ENCODE results near the gene JAZF1. TPM values are rescaled to one million over a fixed set of nuclear protein-coding genes. Genes with fewer than 3 reads are reported as not detected.

The JAZF1 gene
- total RNA-seq, 1 experiment from 2014 or later, result 0.95 TPM

- CTCF ChIA-PET, result no interaction called here
- no peaks in the 10 kb centered on the region for H3K36me3 Mint-ChIP-seq (ENCODE audit: insufficient read depth, unreplicated experiment)
- H3K4me3 Mint-ChIP-seq (ENCODE audit: unreplicated experiment), result no peak overlapping the region
- H3K27me3 ChIP-seq (replicated peaks; ENCODE audit: control insufficient read depth, insufficient read depth, low read length), result no peaks in the 10 kb centered on the region; the same call in 1 of the 2 replicates
- H3K9me3 ChIP-seq, result no peaks in the 10 kb centered on the region
- H3K27me3 Mint-ChIP-seq (ENCODE audit: insufficient read depth, unreplicated experiment), result peaks cover 16% of the 10 kb centered on the region
- no peaks in the 10 kb centered on the region for H3K36me3 ChIP-seq (ENCODE audit: control insufficient read depth, insufficient read depth, low read length)
- H3K4me3 ChIP-seq (ENCODE audit: low read depth, low read length), result no peak overlapping the region
- TF ChIP-seq, protein P1, sequence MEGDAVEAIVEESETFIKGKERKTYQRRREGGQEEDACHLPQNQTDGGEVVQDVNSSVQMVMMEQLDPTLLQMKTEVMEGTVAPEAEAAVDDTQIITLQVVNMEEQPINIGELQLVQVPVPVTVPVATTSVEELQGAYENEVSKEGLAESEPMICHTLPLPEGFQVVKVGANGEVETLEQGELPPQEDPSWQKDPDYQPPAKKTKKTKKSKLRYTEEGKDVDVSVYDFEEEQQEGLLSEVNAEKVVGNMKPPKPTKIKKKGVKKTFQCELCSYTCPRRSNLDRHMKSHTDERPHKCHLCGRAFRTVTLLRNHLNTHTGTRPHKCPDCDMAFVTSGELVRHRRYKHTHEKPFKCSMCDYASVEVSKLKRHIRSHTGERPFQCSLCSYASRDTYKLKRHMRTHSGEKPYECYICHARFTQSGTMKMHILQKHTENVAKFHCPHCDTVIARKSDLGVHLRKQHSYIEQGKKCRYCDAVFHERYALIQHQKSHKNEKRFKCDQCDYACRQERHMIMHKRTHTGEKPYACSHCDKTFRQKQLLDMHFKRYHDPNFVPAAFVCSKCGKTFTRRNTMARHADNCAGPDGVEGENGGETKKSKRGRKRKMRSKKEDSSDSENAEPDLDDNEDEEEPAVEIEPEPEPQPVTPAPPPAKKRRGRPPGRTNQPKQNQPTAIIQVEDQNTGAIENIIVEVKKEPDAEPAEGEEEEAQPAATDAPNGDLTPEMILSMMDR (IDR thresholded peaks at IDR 0.05; ENCODE audit: insufficient read depth in 1 of 2, low read depth in 1 of 2, low read length in 1 of 2, severe bottlenecking in 1 of 2, unreplicated experiment in 1 of 2), result no peak
- POLR2A ChIA-PET, result no interaction called here
- H3K9me3 Mint-ChIP-seq (ENCODE audit: unreplicated experiment), result no peaks in the 10 kb centered on the region
- DNase-seq, result no peak
- no peaks in the 10 kb centered on the region for H3K4me1 ChIP-seq
- intact Hi-C loops (cut with micrococcal nuclease; ENCODE audit: unreplicated experiment), result no loop called here
- BruUV-seq (replicated peaks), result no TSS peak
- H3K4me1 Mint-ChIP-seq (ENCODE audit: low read depth, unreplicated experiment), result no peaks in the 10 kb centered on the region
- no peak overlapping the region for H3K27ac Mint-ChIP-seq (ENCODE audit: unreplicated experiment)
These were observed 232.9 kb downstream of the JAZF1 start for GRCh38 chr7:27947586-27948278.

DNA sequence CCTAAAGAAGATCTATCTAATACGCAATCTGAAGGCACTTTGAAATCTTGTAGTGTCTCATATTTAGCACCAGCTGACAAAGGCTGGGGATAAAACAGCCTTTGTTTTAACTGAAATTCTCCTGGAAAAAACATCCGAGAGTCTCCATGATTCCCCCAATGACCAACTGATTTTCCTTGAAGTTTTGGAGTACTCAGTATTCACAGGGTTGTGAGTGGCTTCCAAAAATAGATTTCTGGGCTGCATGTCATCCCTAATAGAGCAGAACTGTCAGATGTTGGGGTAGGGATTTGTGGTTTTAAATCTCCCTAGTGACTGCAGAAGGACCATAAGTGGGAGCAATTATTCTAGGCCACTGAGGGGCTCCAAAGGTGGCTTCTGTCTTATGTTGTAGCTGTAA, 234.2 kb downstream of the JAZF1 start:
- BruUV-seq (replicated peaks), result no TSS peak
- no peak overlapping the region for H3K4me3 Mint-ChIP-seq (ENCODE audit: unreplicated experiment)
- H3K4me3 ChIP-seq (ENCODE audit: low read depth, low read length), result no peak overlapping the region
- no peaks in the 10 kb centered on the region for H3K36me3 Mint-ChIP-seq (ENCODE audit: insufficient read depth, unreplicated experiment)
- intact Hi-C loops (cut with micrococcal nuclease; ENCODE audit: unreplicated experiment), result no loop called here
- peaks cover 12% of the 10 kb centered on the region for H3K27me3 Mint-ChIP-seq (ENCODE audit: insufficient read depth, unreplicated experiment)
- DNase-seq, result no peak
- H3K27ac Mint-ChIP-seq (ENCODE audit: unreplicated experiment), result no peak overlapping the region
- H3K4me1 Mint-ChIP-seq (ENCODE audit: low read depth, unreplicated experiment), result no peaks in the 10 kb centered on the region
- H3K36me3 ChIP-seq (ENCODE audit: control insufficient read depth, insufficient read depth, low read length), result no peaks in the 10 kb centered on the region
- TF ChIP-seq, protein P1 (IDR thresholded peaks at IDR 0.05; ENCODE audit: insufficient read depth in 1 of 2, low read depth in 1 of 2, low read length in 1 of 2, severe bottlenecking in 1 of 2, unreplicated experiment in 1 of 2), result no peak
- no peaks in the 10 kb centered on the region for H3K9me3 ChIP-seq
- POLR2A ChIA-PET, result no interaction called here
- CTCF ChIA-PET, result no interaction called here
- H3K4me1 ChIP-seq, result no peaks in the 10 kb centered on the region
- no peaks in the 10 kb centered on the region; the same call in 1 of the 2 replicates for H3K27me3 ChIP-seq (replicated peaks; ENCODE audit: control insufficient read depth, insufficient read depth, low read length)
- H3K9me3 Mint-ChIP-seq (ENCODE audit: unreplicated experiment), result no peaks in the 10 kb centered on the region

DNA sequence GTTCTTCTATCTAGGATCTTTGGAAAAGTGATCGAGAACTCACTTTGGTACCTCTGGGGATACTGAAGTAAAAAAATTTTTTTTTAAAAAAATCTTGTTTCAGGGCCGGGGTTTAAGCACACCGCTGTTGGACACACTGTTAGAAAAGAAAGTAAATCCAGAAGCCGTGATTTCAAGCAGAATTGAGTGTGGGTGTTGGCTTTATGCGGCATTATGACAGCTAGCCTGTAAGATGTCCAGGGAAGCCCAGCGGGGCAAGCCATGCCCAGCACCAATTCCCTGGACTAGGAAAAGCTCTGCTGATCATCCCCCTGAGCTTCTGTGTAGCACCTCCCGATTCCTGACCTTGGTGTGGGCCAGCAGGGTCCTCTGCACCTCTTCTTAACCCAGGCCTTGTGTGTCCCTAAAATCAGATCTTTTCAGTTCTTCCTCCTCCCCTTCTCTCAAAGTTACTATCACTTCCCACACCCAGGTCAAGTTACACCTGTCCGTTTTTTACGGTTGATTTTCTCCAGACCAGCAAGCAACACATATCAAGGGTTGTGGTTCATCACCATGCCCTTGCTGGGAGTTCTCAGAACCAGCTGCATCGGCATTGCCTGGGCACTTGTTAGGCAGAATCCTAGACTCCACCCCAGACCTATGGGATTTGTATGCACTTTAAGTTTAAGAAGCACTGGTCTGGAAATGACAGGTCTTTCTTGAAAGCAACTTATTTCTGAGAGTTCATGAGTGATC, 235.4 kb downstream of the JAZF1 start:
- intact Hi-C loops (cut with micrococcal nuclease; ENCODE audit: unreplicated experiment), result no loop called here
- ChIA-PET CTCF (no interaction called here), POLR2A (no interaction called here)
- H3K4me1 ChIP-seq, result no peaks in the 10 kb centered on the region
- Mint-ChIP-seq H3K36me3 (ENCODE audit: insufficient read depth, unreplicated experiment) (no peaks in the 10 kb centered on the region), H3K27me3 (ENCODE audit: insufficient read depth, unreplicated experiment) (peaks cover 14% of the 10 kb centered on the region), H3K27ac (ENCODE audit: unreplicated experiment) (no peak overlapping the region), H3K4me3 (ENCODE audit: unreplicated experiment) (no peak overlapping the region), H3K4me1 (ENCODE audit: low read depth, unreplicated experiment) (no peaks in the 10 kb centered on the region), H3K9me3 (ENCODE audit: unreplicated experiment) (no peaks in the 10 kb centered on the region)
- no peaks in the 10 kb centered on the region; the same call in 1 of the 2 replicates for H3K27me3 ChIP-seq (replicated peaks; ENCODE audit: control insufficient read depth, insufficient read depth, low read length)
- no peaks in the 10 kb centered on the region for H3K9me3 ChIP-seq
- no peaks in the 10 kb centered on the region for H3K36me3 ChIP-seq (ENCODE audit: control insufficient read depth, insufficient read depth, low read length)
- no peak overlapping the region for H3K4me3 ChIP-seq (ENCODE audit: low read depth, low read length)
- DNase-seq, result no peak
- no TSS peak for BruUV-seq (replicated peaks)
- TF ChIP-seq, protein P1 (IDR thresholded peaks at IDR 0.05; ENCODE audit: insufficient read depth in 1 of 2, low read depth in 1 of 2, low read length in 1 of 2, severe bottlenecking in 1 of 2, unreplicated experiment in 1 of 2), result no peak
